GM23338 (cell line): Measurements from ENCODE around the gene TSPAN4. TPM values are rescaled to one million over a fixed set of nuclear protein-coding genes. Genes with fewer than 3 reads are reported as not detected.

Experiments used
- ATAC-seq: fragments of 200-7000 bp; cut with Tn5 transposase; 3 replicates; pipeline ENCODE4 v1.9.1; 2020
- DNase-seq: peaks from one replicate; pipeline ENCODE4 v3.0.0-alpha.2; 2015; ENCODE audit warnings: low spot score
- H2AFZ ChIP-seq: fragments of 200-600 bp; sonication (generic); 2 replicates; pipeline ENCODE4 v1.8.0; 2016; ENCODE audit warnings: antibody characterized with exemption, mild to moderate bottlenecking, moderate library complexity
- H3F3A ChIP-seq: fragments of 200-600 bp; sonication (generic); replicated peaks from 2 replicates; pipeline ENCODE4 v1.8.0; 2017; ENCODE audit warnings: antibody characterized with exemption, mixed run types, low read depth
- H3K27ac ChIP-seq: fragments of 200-600 bp; sonication (generic); 2 replicates; pipeline ENCODE4 v1.6.1; 2016; ENCODE audit warnings: low read depth
- H3K27me3 ChIP-seq: fragments of 200-600 bp; sonication (generic); 2 replicates; pipeline ENCODE4 v1.8.0; 2016; ENCODE audit warnings: mild to moderate bottlenecking, mixed run types, moderate library complexity; ENCODE audit not compliant: insufficient read depth
- H3K36me3 ChIP-seq: fragments of 200-600 bp; sonication (generic); 2 replicates; pipeline ENCODE4 v1.8.0; 2016; ENCODE audit warnings: mild to moderate bottlenecking; ENCODE audit not compliant: insufficient read depth
- H3K4me1 ChIP-seq: fragments of 200-600 bp; sonication (generic); 2 replicates; pipeline ENCODE4 v1.8.0; 2016; ENCODE audit warnings: mild to moderate bottlenecking, moderate library complexity; ENCODE audit not compliant: insufficient read depth
- H3K4me2 ChIP-seq: fragments of 200-600 bp; sonication (generic); 2 replicates; pipeline ENCODE4 v1.7.1; 2017; ENCODE audit warnings: mixed run types
- H3K4me3 ChIP-seq: fragments of 200-600 bp; sonication (generic); 2 replicates; pipeline ENCODE4 v1.6.1; 2016; ENCODE audit warnings: mixed run types
- H3K79me2 ChIP-seq: fragments of 200-600 bp; sonication (generic); replicated peaks from 2 replicates; pipeline ENCODE4 v1.8.0; 2017; ENCODE audit warnings: mild to moderate bottlenecking; ENCODE audit not compliant: insufficient read depth
- H3K9me2 ChIP-seq: fragments of 200-600 bp; sonication (generic); 2 replicates; pipeline ENCODE4 v1.8.0; 2017; ENCODE audit not compliant: insufficient read depth
- H4K20me1 ChIP-seq: fragments of 200-600 bp; sonication (generic); replicated peaks from 2 replicates; pipeline ENCODE4 v1.8.0; 2017; ENCODE audit warnings: mild to moderate bottlenecking; ENCODE audit not compliant: insufficient read depth
- H3K27ac Mint-ChIP-seq: 2 replicates; pipeline ENCODE4 v1.8.0; 2020; ENCODE audit warnings: inconsistent platforms, mild to moderate bottlenecking, moderate library complexity, mixed read lengths
- H3K27me3 Mint-ChIP-seq: 3 replicates; pipeline ENCODE4 v1.8.0; 2022; ENCODE audit warnings: low read depth, mild to moderate bottlenecking, moderate library complexity, mixed read lengths, inconsistent platforms; ENCODE audit not compliant: insufficient read depth, poor library complexity
- H3K36me3 Mint-ChIP-seq: 3 replicates; pipeline ENCODE4 v1.8.0; 2021; ENCODE audit warnings: low read depth, mild to moderate bottlenecking, inconsistent platforms, moderate library complexity, mixed read lengths
- H3K4me1 Mint-ChIP-seq: 3 replicates; pipeline ENCODE4 v1.8.0; 2020; ENCODE audit warnings: mild to moderate bottlenecking, inconsistent platforms, mixed read lengths
- H3K4me3 Mint-ChIP-seq: 3 replicates; pipeline ENCODE4 v1.8.0; 2021; ENCODE audit warnings: moderate library complexity, mild to moderate bottlenecking, inconsistent platforms, mixed read lengths
- H3K9me3 Mint-ChIP-seq: 3 replicates; pipeline ENCODE4 v1.8.0; 2020; ENCODE audit warnings: moderate library complexity, mild to moderate bottlenecking, inconsistent platforms, mixed read lengths
- CREB1 ChIP-seq: fragments of 250-450 bp; sonication (Bioruptor Pico); IDR thresholded peaks from 2 replicates; pipeline ENCODE4 v1.5.0; 2020; ENCODE audit warnings: low read depth, mild to moderate bottlenecking, moderate library complexity
- CTCF ChIP-seq, 2 experiments: fragments of 200-600 bp in 1 of 2; sonication (generic) in 1 of 2; conservative IDR thresholded peaks; 2 replicates each; pipeline versions ENCODE4 v1.5.1 to v1.6.1; 2016 to 2017; ENCODE audit warnings: antibody characterized with exemption in 2 of 2, low read depth in 2 of 2, mild to moderate bottlenecking in 2 of 2, moderate library complexity in 1 of 2
- ETS1 ChIP-seq: IDR thresholded peaks from 2 replicates; pipeline ENCODE4 v1.6.1; 2016; ENCODE audit warnings: antibody characterized with exemption
- EZH2 ChIP-seq: fragments of 200-600 bp; sonication (generic); IDR thresholded peaks from one replicate; pipeline ENCODE4 v1.8.0; 2017; ENCODE audit warnings: antibody characterized with exemption, mild to moderate bottlenecking, low read depth; ENCODE audit not compliant: unreplicated experiment
- EZH2phosphoT487 ChIP-seq: fragments of 200-600 bp; sonication (generic); IDR thresholded peaks from one replicate; pipeline ENCODE4 v1.8.1; 2018; ENCODE audit warnings: antibody characterized with exemption; ENCODE audit not compliant: unreplicated experiment
- JUNB ChIP-seq: IDR thresholded peaks from one replicate; pipeline ENCODE4 v1.6.1; 2016; ENCODE audit warnings: antibody characterized with exemption; ENCODE audit not compliant: unreplicated experiment
- NANOG ChIP-seq: IDR thresholded peaks from 2 replicates; pipeline ENCODE4 v1.6.1; 2016; ENCODE audit warnings: antibody characterized with exemption, borderline replicate concordance
- POLR2AphosphoS5 ChIP-seq: IDR thresholded peaks from 2 replicates; pipeline ENCODE4 v1.6.1; 2016; ENCODE audit warnings: antibody characterized with exemption, low read depth
- REST ChIP-seq: IDR thresholded peaks from one replicate; pipeline ENCODE4 v1.6.1; 2018; ENCODE audit warnings: antibody characterized with exemption; ENCODE audit not compliant: unreplicated experiment
- STAT1 ChIP-seq: IDR thresholded peaks from one replicate; pipeline ENCODE4 v1.6.1; 2016; ENCODE audit warnings: antibody characterized with exemption; ENCODE audit not compliant: unreplicated experiment
- ZNF114 ChIP-seq: fragments of 250-450 bp; sonication (Bioruptor Pico); IDR thresholded peaks from 2 replicates; pipeline ENCODE4 v1.5.0; 2020; ENCODE audit warnings: mild to moderate bottlenecking, moderate library complexity
- ZNF331 ChIP-seq: fragments of 250-450 bp; sonication (Bioruptor Pico); IDR thresholded peaks from 2 replicates; pipeline ENCODE4 v1.5.0; 2020; ENCODE audit warnings: low read depth, mild to moderate bottlenecking, moderate library complexity
- ZNF462 ChIP-seq: fragments of 250-450 bp; sonication (Bioruptor Pico); IDR thresholded peaks from 2 replicates; pipeline ENCODE4 v1.5.0; 2020; ENCODE audit warnings: mild to moderate bottlenecking, moderate library complexity
- polyA plus RNA-seq: library from polyadenylated mRNA; unstranded; fragments of >200 nt; fragmentation: Nextera tagmentation; extraction: Ambion mirVana; gene quantifications from 2 replicates; pipeline ENCODE4 v1.2.1, GENCODE V29; 2016
- total RNA-seq: library from RNA; depleted of rRNA; stranded (reverse); fragments of >200 nt; shearing (Covaris generic); gene quantifications from 2 replicates; pipeline ENCODE4 v1.2.3, GENCODE V29; 2014

TSPAN4 gene
- total and polyA plus RNA-seq, 2 experiments from 2014 or later = 76.8 to 150 TPM

- H3K36me3 Mint-ChIP-seq = peaks cover 10% of the 10 kb centered on the region; the same call in 2 of the 3 replicates
- H3K27ac Mint-ChIP-seq = no peak overlapping the region
- no peaks in the 10 kb centered on the region for H3K27me3 ChIP-seq
- H3K36me3 ChIP-seq = no peaks in the 10 kb centered on the region
- no peaks in the 10 kb centered on the region; the same call in 1 of the 2 replicates for H4K20me1 ChIP-seq
- H3F3A ChIP-seq = no peaks in the 10 kb centered on the region
- TF ChIP-seq ZNF331 (CRISPR knock-in tag) (no peak), ZNF462 (CRISPR knock-in tag) (no peak), JUNB (no peak), CREB1 (CRISPR knock-in tag) (no peak), ZNF114 (CRISPR knock-in tag) (no peak), POLR2AphosphoS5 (no peak), NANOG (no peak), EZH2phosphoT487 (no peak), REST (no peak), ETS1 (no peak), EZH2 (no peak), STAT1 (no peak), CTCF (conservative IDR thresholded peaks at IDR 0.05; ENCODE audit: low read depth in 2 of 2) (no peak)
- no peak overlapping the region for H3K4me3 ChIP-seq
- H3K4me1 ChIP-seq = no peaks in the 10 kb centered on the region; the same call in 1 of the 2 replicates
- peaks cover 7% of the 10 kb centered on the region for H3K27me3 Mint-ChIP-seq
- DNase-seq (no peak), ATAC-seq (no peak)
- no peak overlapping the region for H3K27ac ChIP-seq
- H3K4me3 Mint-ChIP-seq = no peak overlapping the region
- H3K4me2 ChIP-seq = no peak overlapping the region
- H3K79me2 ChIP-seq = no peaks in the 10 kb centered on the region
- no peak overlapping the region for H2AFZ ChIP-seq
- H3K4me1 Mint-ChIP-seq = peaks cover 9% of the 10 kb centered on the region
- no peaks in the 10 kb centered on the region for H3K9me2 ChIP-seq
- H3K9me3 Mint-ChIP-seq = no peaks in the 10 kb centered on the region
Measured at GRCh38 chr11:895331-896110, 52.9 kb downstream of the TSPAN4 start.
